Neural cell (in vitro differentiated cells): ENCODE results near the gene PTCH2. TPM values are rescaled to one million over a fixed set of nuclear protein-coding genes. Genes with fewer than 3 reads are reported as not detected.

Source experiments
- H2AFZ ChIP-seq: fragments of 200-600, 300-800 bp; sonication (generic), shearing (Covaris generic); 2 replicates; pipeline ENCODE4 v1.6.0; 2014; ENCODE audit warnings: low read depth, mild to moderate bottlenecking, antibody characterized with exemption, low read length, moderate library complexity
- H3F3A ChIP-seq: fragments of 200-600 bp; shearing (Covaris generic); 2 replicates; pipeline ENCODE4 v1.6.1; 2016; ENCODE audit warnings: mild to moderate bottlenecking, moderate library complexity, mixed read lengths, antibody characterized with exemption, low read length; ENCODE audit not compliant: insufficient read depth, poor library complexity, severe bottlenecking
- H3K27ac ChIP-seq: fragments of 200-600, 300-800 bp; sonication (generic), shearing (Covaris generic); 2 replicates; pipeline ENCODE4 v1.5.1; 2014; ENCODE audit warnings: mild to moderate bottlenecking, low read length, moderate library complexity
- H3K27me3 ChIP-seq: fragments of 300-800, 200-600 bp; sonication (generic), shearing (Covaris generic); 2 replicates; pipeline ENCODE4 v1.6.0; 2014; ENCODE audit warnings: mild to moderate bottlenecking, low read depth, low read length, moderate library complexity; ENCODE audit not compliant: insufficient read depth
- H3K36me3 ChIP-seq: fragments of 300-800, 200-600 bp; sonication (generic), shearing (Covaris generic); 2 replicates; pipeline ENCODE4 v1.5.1; 2014; ENCODE audit warnings: mild to moderate bottlenecking, antibody characterized with exemption, low read length, moderate library complexity; ENCODE audit not compliant: insufficient read depth
- H3K4me2 ChIP-seq: fragments of 300-800, 200-600 bp; sonication (generic), shearing (Covaris generic); 2 replicates; pipeline ENCODE4 v1.6.0; 2014; ENCODE audit warnings: mild to moderate bottlenecking, low read length
- H3K4me3 ChIP-seq: fragments of 300-800, 200-600 bp; sonication (generic), shearing (Covaris generic); 2 replicates; pipeline ENCODE4 v1.5.1; 2014; ENCODE audit warnings: mild to moderate bottlenecking, low read length, moderate library complexity
- H3K79me2 ChIP-seq: fragments of 200-600 bp; shearing (Covaris generic); replicated peaks from 2 replicates; pipeline ENCODE4 v1.6.0; 2014; ENCODE audit warnings: mild to moderate bottlenecking, low read length, moderate library complexity; ENCODE audit not compliant: insufficient read depth
- H3K9ac ChIP-seq: fragments of 300-800, 200-600 bp; sonication (generic), shearing (Covaris generic); 2 replicates; pipeline ENCODE4 v1.6.1; 2016; ENCODE audit warnings: mild to moderate bottlenecking, low read length, mixed read lengths
- H3K9me2 ChIP-seq: fragments of 200-600 bp; shearing (Covaris generic); 2 replicates; pipeline ENCODE4 v1.6.1; 2016; ENCODE audit warnings: mild to moderate bottlenecking, low read length, mixed read lengths; ENCODE audit not compliant: insufficient read depth
- H3K9me3 ChIP-seq: fragments of 200-600, 300-800 bp; sonication (generic), shearing (Covaris generic); 2 replicates; pipeline ENCODE4 v1.6.1; 2016; ENCODE audit warnings: mild to moderate bottlenecking, mixed run types, low read length, moderate library complexity, mixed read lengths
- H4K20me1 ChIP-seq: fragments of 200-600 bp; shearing (Covaris generic); 2 replicates; pipeline ENCODE4 v1.6.1; 2016; ENCODE audit warnings: mild to moderate bottlenecking, mixed run types; ENCODE audit not compliant: insufficient read depth
- CTCF ChIP-seq: fragments of 450-650 bp; IDR thresholded peaks from 2 replicates; pipeline ENCODE4 v1.5.1; 2014; ENCODE audit warnings: antibody characterized with exemption, mild to moderate bottlenecking, moderate library complexity; ENCODE audit not compliant: poor library complexity, severe bottlenecking
- EP300 ChIP-seq: fragments of 450-650 bp; conservative IDR thresholded peaks from 2 replicates; pipeline ENCODE4 v1.6.1; 2014; ENCODE audit warnings: antibody characterized with exemption, mild to moderate bottlenecking, moderate library complexity; ENCODE audit not compliant: poor library complexity, severe bottlenecking
- EZH2 ChIP-seq: fragments of 200-600, 300-800 bp; shearing (Covaris generic), sonication (generic); IDR thresholded peaks from 2 replicates; pipeline ENCODE4 v1.6.1; 2014; ENCODE audit warnings: antibody characterized with exemption, low read length, borderline replicate concordance, mild to moderate bottlenecking; ENCODE audit not compliant: insufficient read depth, poor library complexity, severe bottlenecking
- MXI1 ChIP-seq: fragments of 450-650 bp; conservative IDR thresholded peaks from 2 replicates; pipeline ENCODE4 v1.6.1; 2014; ENCODE audit warnings: antibody characterized with exemption, mild to moderate bottlenecking; ENCODE audit not compliant: poor library complexity, severe bottlenecking
- POLR2AphosphoS5 ChIP-seq: IDR thresholded peaks from 2 replicates; pipeline ENCODE4 v1.6.1; 2012
- RAD21 ChIP-seq: fragments of 450-650 bp; conservative IDR thresholded peaks from 2 replicates; pipeline ENCODE4 v1.6.1; 2014; ENCODE audit warnings: antibody characterized with exemption, mild to moderate bottlenecking, moderate library complexity
- REST ChIP-seq: IDR thresholded peaks from 2 replicates; pipeline ENCODE4 v1.6.1; 2012; ENCODE audit warnings: borderline replicate concordance
- SMC3 ChIP-seq: fragments of 450-650 bp; conservative IDR thresholded peaks from 2 replicates; pipeline ENCODE4 v1.6.1; 2014; ENCODE audit warnings: antibody characterized with exemption, mild to moderate bottlenecking, moderate library complexity; ENCODE audit not compliant: poor library complexity
- TAF1 ChIP-seq: IDR thresholded peaks from 2 replicates; pipeline ENCODE4 v1.6.1; 2012; ENCODE audit warnings: low read depth
- polyA plus RNA-seq: library from polyadenylated mRNA; depleted of rRNA; stranded (reverse); fragments of >200 nt; gene quantifications from 2 replicates; pipeline ENCODE4 v1.2.3, GENCODE V29; 2014

The PTCH2 gene
- polyA plus RNA-seq, 1 donor from 2014 or later: 1.3 TPM

GRCh38 chr1:44881011-44881632, 38.1 kb upstream of the PTCH2 start:
- H3K4me2 ChIP-seq: no peak overlapping the region
- H3K27ac ChIP-seq: no peak overlapping the region
- no peaks in the 10 kb centered on the region for H3K79me2 ChIP-seq
- H2AFZ ChIP-seq: no peak overlapping the region
- H3K36me3 ChIP-seq: peaks cover 6% of the 10 kb centered on the region
- no peaks in the 10 kb centered on the region for H3K9me3 ChIP-seq
- H3K9me2 ChIP-seq: no peaks in the 10 kb centered on the region
- H4K20me1 ChIP-seq: no peaks in the 10 kb centered on the region
- no peaks in the 10 kb centered on the region for H3K27me3 ChIP-seq
- no peaks in the 10 kb centered on the region for H3F3A ChIP-seq
- no peak overlapping the region for H3K9ac ChIP-seq
- H3K4me3 ChIP-seq: no peak overlapping the region
- TF ChIP-seq POLR2AphosphoS5: no peak
- no peak for TF ChIP-seq REST
- no peak for TF ChIP-seq SMC3
- no peak for TF ChIP-seq EZH2
- TF ChIP-seq MXI1: no peak
- TF ChIP-seq CTCF: no peak
- TF ChIP-seq RAD21: no peak
- no peak for TF ChIP-seq TAF1
- TF ChIP-seq EP300: no peak

- no peaks in the 10 kb centered on the region for H3K9me2 ChIP-seq
- no peak overlapping the region for H3K4me2 ChIP-seq
- no peaks in the 10 kb centered on the region for H3K36me3 ChIP-seq
- H3K9me3 ChIP-seq: no peaks in the 10 kb centered on the region
- no peak overlapping the region for H3K27ac ChIP-seq
- no peak overlapping the region for H3K4me3 ChIP-seq
- no peaks in the 10 kb centered on the region for H3K79me2 ChIP-seq
- H4K20me1 ChIP-seq: no peaks in the 10 kb centered on the region
- no peaks in the 10 kb centered on the region for H3F3A ChIP-seq
- H3K27me3 ChIP-seq: no peaks in the 10 kb centered on the region
- H2AFZ ChIP-seq: no peak overlapping the region
- H3K9ac ChIP-seq: no peak overlapping the region
- no peak for TF ChIP-seq POLR2AphosphoS5
- no peak for TF ChIP-seq RAD21
- TF ChIP-seq REST: no peak
Measured at GRCh38 chr1:44874155-44874554, 31.1 kb upstream of the PTCH2 start.
